NCI-H1694 (cell line): ENCODE results near the gene IFT52.
A peak's percentile ranks its signal among the peaks of the same experiment; 100 is the strongest.
"Not testable (repeated sequence)": the region's sequence is repeated elsewhere in the genome, so short reads cannot be mapped to it uniquely, and the experiment has no call there.

Experiments used
- DNase-seq: peaks from one replicate; lab custom pipeline; 2025; lab: John Stamatoyannopoulos, UW

The IFT52 gene

GRCh38 chr20:43651650-43652184, 61.0 kb downstream of the IFT52 start:
- DNase-seq, result not testable (repeated sequence)

GRCh38 chr20:43653966-43654365, 63.2 kb downstream of the IFT52 start:
- DNase-seq, result no peak

GRCh38 chr20:43655176-43655575, 64.4 kb downstream of the IFT52 start:
- not testable (repeated sequence) for DNase-seq

GRCh38 chr20:43655937-43656336, 65.2 kb downstream of the IFT52 start:
- DNase-seq, result no peak

GRCh38 chr20:43658069-43658722, 67.5 kb downstream of the IFT52 start:
- DNase-seq, result no peak

GRCh38 chr20:43658723-43659419, 68.1 kb downstream of the IFT52 start:
- DNase-seq, result peak; percentile 3

- no peak for DNase-seq
Observed at GRCh38 chr20:43662943-43663655, 72.4 kb downstream of the IFT52 start.

GRCh38 chr20:43665466-43666176, 74.9 kb downstream of the IFT52 start:
- no peak for DNase-seq

GRCh38 chr20:43666376-43667328, 75.9 kb downstream of the IFT52 start, which contains the start of gene MYBL2:
MYBL2 (plus strand) TSS chr20:43667114; CDS start chr20:43667284, 170 bp downstream.
- peak; percentile 33 for DNase-seq

GRCh38 chr20:43667341-43668132, 76.8 kb downstream of the IFT52 start:
- no peak for DNase-seq

- no peak for DNase-seq
Observed at GRCh38 chr20:43669332-43669731, 78.6 kb downstream of the IFT52 start.

- DNase-seq, result no peak
Observed at GRCh38 chr20:43670423-43670822, 79.7 kb downstream of the IFT52 start.

- no peak for DNase-seq
Observed at GRCh38 chr20:43676368-43676767, 85.6 kb downstream of the IFT52 start.

GRCh38 chr20:43680981-43681380, 90.2 kb downstream of the IFT52 start:
- no peak for DNase-seq

GRCh38 chr20:43681468-43681942, 90.8 kb downstream of the IFT52 start:
- no peak for DNase-seq

GRCh38 chr20:43681991-43682410, 91.3 kb downstream of the IFT52 start:
- DNase-seq, result no peak

GRCh38 chr20:43682446-43682845, 91.7 kb downstream of the IFT52 start:
- no peak for DNase-seq

GRCh38 chr20:43686820-43687219, 96.1 kb downstream of the IFT52 start:
- DNase-seq, result no peak

GRCh38 chr20:43689165-43689564, 98.4 kb downstream of the IFT52 start:
- no peak for DNase-seq
